LNCaP clone FGC (cell line): ENCODE results near the gene PLSCR3.

ENCODE experiments used
- DNase-seq: peaks from one replicate; pipeline ENCODE4 v3.0.0-alpha.2; 2011; ENCODE audit warnings: low read depth
- H3K4me3 ChIP-seq: 2 replicates; pipeline ENCODE4 v1.5.1; 2011; ENCODE audit warnings: mild to moderate bottlenecking, low read depth, low read length, control low read depth
- TF ChIP-seq, protein P1 (sequence below): IDR thresholded peaks from 2 replicates; pipeline ENCODE4 v1.5.1; 2012; ENCODE audit warnings: mild to moderate bottlenecking; ENCODE audit not compliant: control insufficient read depth, insufficient read depth; ENCODE audit errors: extremely low read depth

PLSCR3 gene

DNA sequence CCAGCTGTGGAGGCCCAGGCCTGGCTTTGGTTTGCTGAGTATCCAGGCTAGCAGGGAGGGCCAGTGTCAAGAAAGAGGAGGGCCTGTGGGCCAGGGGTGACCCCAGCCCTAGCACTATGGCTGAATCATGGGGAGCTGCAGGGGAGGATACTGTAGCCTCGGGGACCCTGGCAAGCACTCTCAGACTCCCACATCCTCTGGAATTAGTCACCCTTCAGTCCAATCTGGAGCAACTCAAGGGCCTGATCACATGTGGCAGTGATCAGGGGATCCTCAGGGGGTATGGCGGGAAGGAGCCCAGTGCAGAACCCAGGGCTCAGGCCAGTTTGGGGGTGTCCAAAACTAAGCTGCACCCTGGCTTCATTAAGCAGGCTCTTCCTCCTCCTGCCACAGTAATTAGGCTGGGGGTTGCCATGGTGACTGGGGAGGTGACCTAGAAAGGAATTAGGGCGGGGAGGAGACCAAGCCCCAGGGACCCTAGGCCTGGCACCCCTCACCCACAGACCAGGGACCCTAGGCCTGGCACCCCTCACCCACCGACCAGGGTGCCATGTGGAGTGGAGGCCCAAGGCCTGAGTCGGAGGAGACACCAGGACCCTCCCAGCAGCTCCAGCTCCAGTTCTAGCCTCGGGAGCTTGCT is 19.1 kb upstream of the PLSCR3 start:
- TF ChIP-seq, protein P1, sequence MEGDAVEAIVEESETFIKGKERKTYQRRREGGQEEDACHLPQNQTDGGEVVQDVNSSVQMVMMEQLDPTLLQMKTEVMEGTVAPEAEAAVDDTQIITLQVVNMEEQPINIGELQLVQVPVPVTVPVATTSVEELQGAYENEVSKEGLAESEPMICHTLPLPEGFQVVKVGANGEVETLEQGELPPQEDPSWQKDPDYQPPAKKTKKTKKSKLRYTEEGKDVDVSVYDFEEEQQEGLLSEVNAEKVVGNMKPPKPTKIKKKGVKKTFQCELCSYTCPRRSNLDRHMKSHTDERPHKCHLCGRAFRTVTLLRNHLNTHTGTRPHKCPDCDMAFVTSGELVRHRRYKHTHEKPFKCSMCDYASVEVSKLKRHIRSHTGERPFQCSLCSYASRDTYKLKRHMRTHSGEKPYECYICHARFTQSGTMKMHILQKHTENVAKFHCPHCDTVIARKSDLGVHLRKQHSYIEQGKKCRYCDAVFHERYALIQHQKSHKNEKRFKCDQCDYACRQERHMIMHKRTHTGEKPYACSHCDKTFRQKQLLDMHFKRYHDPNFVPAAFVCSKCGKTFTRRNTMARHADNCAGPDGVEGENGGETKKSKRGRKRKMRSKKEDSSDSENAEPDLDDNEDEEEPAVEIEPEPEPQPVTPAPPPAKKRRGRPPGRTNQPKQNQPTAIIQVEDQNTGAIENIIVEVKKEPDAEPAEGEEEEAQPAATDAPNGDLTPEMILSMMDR, result no peak
- no peak for DNase-seq
- no peak overlapping the region for H3K4me3 ChIP-seq

DNA sequence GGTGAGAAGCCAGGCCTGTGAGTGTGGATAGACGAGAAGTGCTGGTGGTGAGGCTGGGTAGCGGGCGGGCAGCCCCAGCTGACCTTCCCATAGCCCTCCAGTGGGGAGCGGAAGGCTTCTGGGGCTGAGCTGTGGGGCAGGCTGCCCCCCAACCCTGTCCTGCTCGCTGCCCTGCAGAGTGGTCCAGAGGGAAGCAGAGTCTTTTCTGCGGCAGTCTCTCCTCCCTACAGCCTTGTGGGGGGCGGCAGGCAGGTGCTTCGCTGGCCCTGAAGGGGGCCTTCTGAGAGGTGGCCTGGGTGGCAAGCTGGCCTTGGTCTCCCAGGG is 17.1 kb upstream of the PLSCR3 start:
- no peak for DNase-seq
- no peak overlapping the region for H3K4me3 ChIP-seq
- TF ChIP-seq, protein P1, result no peak

DNA sequence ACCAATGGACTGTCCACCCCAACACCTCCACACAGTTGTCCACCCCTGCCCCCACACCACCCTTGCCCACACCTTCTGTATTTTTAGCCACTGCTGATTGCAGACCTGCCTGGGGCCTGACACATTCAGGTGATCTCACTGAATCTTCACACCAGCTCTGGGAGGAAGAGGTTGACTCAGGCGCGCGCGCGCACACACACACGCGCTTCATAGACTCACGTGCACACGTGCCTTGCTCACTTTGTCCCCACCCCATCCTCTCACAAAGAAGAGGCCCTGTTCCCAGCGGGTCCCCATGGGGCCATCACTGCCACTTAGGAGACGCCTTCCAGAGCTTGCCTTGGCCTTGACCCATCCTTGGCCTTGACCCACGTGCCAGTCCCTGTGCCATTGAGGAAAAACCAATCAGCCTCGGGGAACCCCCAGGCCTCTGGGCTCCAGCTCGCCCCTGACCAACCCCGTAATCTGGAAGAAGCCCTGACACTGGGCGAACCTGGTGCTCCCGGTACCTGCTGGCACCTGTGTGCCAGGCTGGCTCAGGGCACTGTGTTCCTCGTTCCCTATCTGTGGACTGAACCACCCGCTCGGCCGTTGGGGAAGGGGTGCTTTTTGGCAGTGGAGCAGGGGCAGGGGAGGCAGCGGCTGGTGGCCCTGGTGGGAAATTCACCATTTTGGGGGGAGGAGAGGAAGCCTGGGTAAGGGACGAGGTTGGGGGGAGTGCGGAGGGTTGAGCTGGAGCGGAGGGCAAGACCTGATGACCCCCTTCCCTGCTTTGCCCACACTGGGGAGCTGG is 16.5 kb upstream of the PLSCR3 start:
- no peak for DNase-seq
- TF ChIP-seq, protein P1, result no peak

DNA sequence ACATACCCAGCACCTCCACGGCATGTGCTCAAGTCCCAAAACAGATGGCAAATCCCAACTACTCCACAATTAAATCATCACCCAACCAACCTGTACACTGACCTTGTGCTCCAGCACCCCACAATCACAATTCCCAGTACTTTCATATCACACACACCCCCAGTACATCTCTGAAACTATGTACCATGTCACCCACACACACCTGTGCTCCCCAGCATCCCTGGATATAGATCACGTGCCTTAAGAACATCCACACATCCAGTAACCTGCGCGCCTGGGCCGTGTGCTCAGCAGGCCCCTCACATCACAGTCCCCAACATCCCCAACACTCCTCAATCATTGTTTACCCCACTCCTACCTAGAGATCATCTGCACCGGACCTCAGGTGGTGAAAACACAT is 15.4 kb upstream of the PLSCR3 start:
- TF ChIP-seq, protein P1, result no peak
- DNase-seq, result no peak
- H3K4me3 ChIP-seq, result no peak overlapping the region

More for the DNA sequence above, 16.5 kb upstream of the PLSCR3 start:
- H3K4me3 ChIP-seq, result no peak overlapping the region

DNA sequence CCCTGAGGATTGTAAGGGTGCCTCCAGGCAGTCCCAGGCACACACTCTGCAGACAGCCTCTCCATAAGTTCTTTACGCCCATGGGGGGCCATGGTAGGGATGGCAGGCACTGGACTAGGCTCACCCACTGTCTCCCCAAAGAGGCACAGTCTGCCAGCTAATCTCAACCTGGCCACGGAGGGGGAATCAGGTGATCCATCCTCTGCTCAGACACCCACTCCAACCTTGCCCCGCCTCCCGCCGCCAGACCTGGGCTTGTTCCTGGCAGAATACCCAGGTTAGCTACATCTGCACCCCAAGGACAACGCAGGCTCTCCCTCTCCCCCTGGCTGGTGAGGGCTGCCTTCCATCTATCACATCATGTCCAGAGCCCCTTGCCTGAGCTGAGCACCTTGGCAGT is 14.5 kb upstream of the PLSCR3 start:
- no peak for DNase-seq
- H3K4me3 ChIP-seq, result no peak overlapping the region
- TF ChIP-seq, protein P1, result no peak

DNA sequence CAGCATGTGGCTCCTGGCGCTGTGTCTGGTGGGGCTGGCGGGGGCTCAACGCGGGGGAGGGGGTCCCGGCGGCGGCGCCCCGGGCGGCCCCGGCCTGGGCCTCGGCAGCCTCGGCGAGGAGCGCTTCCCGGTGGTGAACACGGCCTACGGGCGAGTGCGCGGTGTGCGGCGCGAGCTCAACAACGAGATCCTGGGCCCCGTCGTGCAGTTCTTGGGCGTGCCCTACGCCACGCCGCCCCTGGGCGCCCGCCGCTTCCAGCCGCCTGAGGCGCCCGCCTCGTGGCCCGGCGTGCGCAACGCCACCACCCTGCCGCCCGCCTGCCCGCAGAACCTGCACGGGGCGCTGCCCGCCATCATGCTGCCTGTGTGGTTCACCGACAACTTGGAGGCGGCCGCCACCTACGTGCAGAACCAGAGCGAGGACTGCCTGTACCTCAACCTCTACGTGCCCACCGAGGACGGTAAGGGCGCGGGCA is 14.0 kb upstream of the PLSCR3 start:
- H3K4me3 ChIP-seq, result no peak overlapping the region
- TF ChIP-seq, protein P1, result no peak

More for the DNA sequence above, 14.0 kb upstream of the PLSCR3 start:
- no peak for DNase-seq
